EH (cell line): Measurements from ENCODE around the gene SEC11A.
"Not testable (repeated sequence)": the region's sequence is repeated elsewhere in the genome, so short reads cannot be mapped to it uniquely, and the experiment has no call there.

Experiments
- DNase-seq: peaks from one replicate; pipeline ENCODE4 v3.0.0-alpha.2; 2015; ENCODE audit warnings: low read depth

The SEC11A gene

DNA sequence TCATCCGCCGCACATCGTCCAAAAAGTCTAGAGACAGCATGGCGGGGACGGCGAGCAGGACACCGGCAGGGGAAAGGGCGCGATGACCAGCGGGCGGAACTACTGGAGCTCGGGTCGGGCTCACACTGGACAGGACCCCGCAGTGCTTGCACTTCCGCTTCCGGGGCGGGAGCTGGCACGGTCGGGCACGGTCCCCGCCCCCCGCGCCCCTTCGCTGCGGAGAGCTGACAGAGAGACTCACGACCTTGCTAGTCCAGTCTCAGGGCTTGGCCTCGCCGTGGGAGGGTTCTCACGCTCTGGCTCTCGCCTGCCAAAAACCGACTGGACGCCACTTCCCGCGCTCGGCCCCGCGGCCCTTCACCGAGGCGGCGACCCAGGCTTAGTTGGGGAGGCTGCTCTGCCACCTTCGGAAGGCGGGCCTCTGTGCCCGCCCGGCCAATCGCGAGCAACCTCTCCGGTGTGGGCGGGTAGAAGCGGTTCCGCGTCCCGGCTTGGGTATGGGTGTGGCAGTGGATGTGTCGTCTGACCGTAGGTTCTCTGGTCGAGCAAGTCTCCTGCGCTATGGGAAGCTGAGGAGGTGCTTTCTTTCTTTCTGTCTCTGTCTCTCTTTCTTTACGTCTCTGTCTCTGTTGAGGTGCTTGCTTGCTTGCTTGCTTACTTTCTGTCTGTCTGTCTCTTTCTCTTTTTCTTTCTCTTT lies at the start of gene SEC11A:
Gene SEC11A, minus strand, starts transcription at position 104 of the 697 bp plus-strand sequence. Its CDS starts 64 bp downstream, at position 40.
- peak; percentile 96 for DNase-seq

GRCh38 chr15:84765675-84766074 lies 49.7 kb upstream of the SEC11A start:
- no peak for DNase-seq

DNA sequence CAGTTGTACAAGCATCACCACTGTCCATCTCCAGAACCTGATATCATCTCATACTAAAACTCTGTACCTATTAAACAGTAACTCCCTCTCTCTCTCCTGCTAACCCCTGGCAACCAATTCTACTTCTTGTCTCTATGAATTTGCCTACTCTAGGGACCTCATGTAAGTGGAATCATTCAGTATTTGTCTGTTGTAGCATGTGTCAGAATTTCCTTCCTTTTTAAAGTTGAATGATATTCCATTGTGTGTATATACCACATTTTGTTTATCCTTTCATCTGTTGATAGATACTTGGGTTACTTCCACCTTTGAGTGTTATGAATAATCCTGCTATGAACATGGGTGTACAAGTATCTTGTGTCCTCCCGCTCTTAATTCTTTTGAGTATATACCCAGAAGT lies 49.0 kb upstream of the SEC11A start:
- DNase-seq = no peak

GRCh38 chr15:84764585-84764984 lies 48.6 kb upstream of the SEC11A start:
- DNase-seq = no peak

DNA sequence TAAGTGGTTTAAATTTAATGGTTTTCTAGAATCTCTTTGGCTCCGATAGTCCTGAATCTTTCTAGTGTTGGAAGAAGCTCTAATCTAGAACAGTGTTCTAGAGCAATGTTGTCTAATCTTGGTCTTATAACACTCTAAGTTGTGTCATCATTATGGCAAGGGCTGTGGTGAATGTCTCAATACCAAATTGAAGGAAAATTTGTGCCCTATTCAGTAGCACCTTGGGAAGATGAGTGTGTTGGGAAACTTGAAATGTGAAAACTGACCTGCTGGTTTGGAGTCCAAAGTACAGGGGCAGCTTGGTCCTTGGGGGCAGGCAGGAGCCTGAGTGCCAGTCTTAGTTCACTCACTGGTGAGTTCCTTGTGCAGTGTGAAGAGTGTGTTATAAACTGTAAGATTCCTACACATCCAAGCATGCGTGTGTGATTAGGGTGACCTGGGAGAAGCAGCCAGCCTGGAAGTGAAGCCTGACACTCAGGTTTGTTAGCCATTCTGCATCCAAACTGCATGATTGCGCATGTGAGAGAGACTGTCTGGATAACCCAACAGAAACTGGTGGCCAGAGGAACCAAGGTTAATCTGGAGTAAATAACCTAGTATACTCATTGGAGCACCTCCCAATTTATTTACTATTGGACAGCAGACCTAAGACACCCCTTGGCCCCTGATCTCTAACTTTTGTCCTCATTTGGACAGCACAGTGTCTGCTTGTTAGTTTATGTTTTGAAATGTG lies 47.1 kb upstream of the SEC11A start:
- DNase-seq = no peak

GRCh38 chr15:84761607-84762131 lies 45.7 kb upstream of the SEC11A start:
- DNase-seq = peak; percentile 32

- DNase-seq = no peak
Observed at GRCh38 chr15:84760219-84760618, 44.3 kb upstream of the SEC11A start.

- no peak for DNase-seq
Observed at GRCh38 chr15:84759018-84759417, 43.1 kb upstream of the SEC11A start.

DNA sequence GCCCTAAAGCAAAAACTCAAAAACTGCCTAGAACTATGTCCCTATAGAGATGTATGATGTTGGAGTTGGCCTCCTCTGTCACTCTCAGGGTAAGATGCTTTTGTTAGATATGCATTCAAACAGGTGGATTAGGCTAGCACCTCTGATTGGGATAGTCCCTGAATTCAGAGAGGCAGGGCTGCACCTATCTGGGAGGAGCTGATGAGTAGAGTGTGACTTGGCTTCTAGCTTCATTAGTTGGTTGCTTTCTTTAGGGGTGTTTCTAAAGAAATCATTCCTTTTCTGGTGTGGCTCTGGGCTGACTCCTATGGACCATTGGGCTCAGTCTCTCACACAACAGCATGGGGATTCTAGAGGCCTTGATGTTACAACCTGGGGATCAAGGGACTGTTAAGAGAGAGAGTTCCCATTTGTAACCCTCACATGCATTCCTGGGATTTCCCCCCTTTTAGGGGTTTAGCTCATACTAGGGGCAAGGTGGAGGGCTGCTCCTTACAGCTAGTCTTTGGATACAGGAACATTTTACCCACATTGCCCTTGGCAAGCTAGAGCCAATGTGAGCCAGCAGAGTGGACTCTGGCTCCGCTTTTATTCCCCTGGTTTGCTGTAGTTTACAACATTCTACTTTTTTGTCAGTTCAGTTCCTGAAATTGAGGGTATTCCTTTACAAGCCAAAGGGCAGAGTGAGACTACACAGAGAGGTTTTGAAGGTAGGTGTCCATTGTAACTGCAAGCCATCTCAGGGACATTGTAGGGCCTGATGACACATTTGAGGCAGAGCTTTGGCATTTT lies 40.0 kb upstream of the SEC11A start:
- DNase-seq = no peak

DNA sequence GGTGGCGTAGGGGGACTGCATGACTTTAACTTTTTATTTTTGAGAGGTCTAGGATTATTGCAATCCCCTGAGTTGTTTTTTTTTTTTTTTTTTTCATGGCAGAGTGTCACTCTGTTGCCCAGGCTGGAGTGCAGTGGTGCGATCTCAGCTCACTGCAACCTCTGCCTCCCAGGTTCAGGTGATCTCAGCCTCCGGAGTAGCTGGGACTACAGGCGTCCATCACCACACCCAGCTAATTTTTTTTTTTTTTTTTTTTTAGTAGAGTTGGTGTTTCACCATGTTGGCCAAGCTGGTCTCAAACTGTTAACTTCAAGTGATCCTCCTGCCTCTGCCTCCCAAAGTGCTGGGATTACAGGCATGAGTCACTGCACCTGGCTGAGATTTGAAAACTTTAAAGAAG lies 39.0 kb upstream of the SEC11A start:
- not testable (repeated sequence) for DNase-seq

- peak; percentile 68 for DNase-seq
Observed at GRCh38 chr15:84752700-84753099, 36.8 kb upstream of the SEC11A start.

DNA sequence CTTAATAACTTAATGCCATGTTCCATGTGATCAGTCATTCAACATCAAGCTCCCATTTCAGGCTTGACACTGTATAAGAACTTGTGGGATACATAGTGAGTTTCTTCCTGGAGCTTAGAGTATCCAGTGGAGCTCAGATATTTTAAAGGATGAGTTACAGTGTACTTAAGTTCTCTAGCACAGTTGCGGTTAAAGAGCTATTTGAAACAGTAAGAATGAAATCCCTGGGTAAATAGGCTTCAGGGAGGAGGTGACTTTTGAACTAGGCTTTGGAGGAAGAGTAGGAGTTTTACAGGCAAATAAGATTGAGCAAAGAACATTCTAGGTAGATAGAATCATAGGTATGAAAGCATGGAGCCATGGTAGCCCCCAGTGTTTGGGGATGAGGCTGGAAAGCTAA lies 36.3 kb upstream of the SEC11A start:
- DNase-seq = no peak

DNA sequence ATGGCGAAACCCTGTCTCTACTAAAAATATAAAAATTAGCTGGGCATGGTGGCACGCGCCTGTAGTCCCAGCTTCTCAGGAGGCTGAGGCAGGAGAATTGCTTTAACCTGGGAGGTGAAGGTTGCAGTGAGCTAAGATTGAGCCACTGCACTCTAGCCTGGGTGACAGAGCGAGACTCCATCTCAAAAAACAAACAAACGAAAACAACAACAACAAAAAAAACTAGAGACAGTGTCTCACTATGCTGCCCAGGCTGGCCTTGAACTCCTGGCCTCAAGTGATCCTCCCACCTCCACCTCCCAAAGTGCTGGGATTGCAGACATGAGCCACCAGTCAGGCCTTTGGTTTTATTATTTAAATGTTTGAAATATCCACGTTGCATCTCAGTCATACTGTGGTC lies 35.8 kb upstream of the SEC11A start:
- DNase-seq = not testable (repeated sequence)

- no peak for DNase-seq
Observed at GRCh38 chr15:84750583-84751092, 34.7 kb upstream of the SEC11A start.

DNA sequence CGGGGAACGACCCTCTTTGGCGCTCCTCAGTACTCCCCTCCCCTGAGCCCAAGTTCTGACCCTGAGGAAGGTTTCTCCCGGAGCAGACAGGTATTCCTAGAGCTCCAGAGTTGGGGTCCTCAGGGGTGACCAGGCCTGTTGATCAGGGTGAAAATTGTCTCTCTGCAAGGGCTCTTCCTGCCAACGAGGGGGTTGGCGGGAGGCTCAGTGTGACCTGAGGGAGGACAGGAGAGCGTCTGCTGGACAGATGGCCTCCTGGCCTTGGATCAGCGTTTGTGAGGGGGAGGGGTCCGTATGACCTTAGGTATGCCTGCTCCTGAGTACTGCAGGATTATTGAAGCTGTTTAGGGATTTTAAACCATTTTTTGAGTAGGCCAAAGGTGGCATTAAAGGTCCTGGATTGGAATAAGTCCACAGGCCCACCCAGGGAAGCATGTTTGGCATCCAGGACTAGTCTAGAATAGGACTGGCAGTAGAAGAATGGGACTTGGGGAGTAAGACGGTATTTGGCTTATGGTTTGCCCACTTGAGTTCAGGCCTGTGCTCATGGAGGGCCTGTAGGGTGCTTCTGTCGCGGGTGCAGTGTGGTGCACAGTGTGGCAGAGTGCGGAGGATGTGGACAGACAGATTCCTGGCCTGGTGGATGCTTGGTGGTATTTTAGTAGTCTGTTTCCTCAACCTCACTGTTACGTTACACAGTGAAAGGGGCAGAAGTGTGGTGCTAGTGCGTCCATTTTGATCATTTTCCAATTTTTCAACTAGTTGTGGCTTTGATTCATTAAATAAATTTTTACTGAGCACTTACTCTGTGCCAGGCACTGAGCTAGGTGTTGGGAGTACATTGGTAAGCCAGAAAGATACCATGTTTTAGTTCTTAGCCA lies 33.4 kb upstream of the SEC11A start:
- peak; percentile 37 for DNase-seq

DNA sequence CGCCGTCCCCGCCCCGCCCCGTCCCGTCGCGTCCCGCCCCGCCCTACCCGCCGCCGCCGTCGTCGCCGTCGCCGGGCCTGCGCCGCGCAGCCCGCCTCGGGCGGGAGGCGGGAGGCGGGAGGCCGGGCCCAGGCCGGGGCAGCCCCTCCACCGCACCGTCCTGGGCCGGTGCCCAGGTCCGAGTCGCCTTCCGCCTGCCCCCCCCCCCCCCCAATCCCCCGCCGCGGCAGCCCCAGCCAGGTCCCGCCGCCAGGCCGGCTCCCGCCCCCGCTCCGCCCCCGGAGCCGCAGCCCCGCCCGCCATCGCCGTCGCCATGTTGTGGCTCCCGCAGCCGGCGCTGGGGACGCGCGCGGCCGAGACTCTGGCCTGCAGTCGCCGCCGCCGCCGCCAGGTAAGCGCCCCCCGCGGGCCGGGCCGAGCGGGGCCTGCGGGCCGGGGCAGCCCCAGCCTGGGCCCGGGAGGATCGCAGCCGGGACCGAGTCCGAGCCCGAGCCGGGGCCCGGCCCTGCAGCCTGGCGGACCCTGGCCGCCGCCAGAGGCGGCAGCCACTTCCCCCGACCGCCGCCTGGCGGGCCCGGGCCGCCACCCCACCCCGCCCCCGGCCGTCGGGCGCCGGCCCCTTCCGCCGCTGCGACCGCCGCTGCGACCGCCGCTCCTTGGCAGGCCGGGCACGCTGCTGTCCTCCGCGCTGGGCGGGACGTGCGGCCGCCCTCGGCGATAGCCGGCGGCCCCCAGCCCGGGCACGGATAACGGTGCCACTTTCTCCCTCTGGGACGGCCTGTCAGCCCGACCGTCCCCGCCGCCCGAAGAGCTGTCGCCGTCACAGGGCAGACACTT lies 32.6 kb upstream of the SEC11A start, which contains the start of gene ZNF592:
Gene ZNF592, plus strand, starts transcription at position 319 of the 837 bp plus-strand sequence. CDS start 34,084 bp downstream, outside the sequence.
- DNase-seq = peak; percentile 84

DNA sequence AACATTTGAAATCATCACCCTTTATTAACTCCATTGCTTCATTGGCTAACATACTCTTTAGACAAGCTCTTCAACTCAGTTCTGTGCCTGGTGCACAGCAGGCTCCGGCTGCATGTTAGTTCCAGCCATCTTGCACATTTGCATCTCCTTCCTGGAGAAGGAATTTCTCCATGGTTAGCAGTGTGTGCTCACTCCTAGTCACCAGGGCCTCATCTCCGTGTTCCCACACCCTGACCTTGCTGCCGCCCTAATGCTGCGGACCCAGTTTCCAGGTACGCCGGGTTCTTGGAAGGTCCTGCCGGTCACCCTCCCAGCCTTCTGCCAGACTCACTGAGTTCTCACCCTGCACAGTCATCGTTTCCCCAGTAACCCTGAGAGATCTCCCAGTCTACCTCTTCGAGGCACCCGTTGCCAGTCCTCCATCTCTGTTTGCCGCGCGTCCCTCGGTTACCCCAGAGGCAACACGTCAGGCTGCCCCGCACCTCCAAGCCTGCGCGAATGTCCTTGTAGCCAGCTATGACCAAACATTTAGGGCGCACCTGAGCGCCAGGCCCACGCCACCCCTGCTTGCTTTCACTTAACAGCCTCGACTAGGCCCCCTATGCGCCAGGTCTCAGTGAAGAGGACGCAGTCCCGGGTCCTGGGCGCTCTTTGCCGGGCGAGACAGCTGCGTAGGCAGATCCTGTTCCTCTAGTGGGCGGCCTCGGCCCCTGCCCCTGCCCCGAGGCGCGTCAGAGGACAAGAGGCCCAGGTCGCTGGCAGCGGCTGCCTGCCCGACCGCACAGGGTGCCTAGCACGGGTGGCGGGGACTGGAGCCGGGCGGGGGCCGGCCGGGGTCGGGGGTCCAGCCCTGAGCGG lies 31.7 kb upstream of the SEC11A start:
- peak; percentile 72 for DNase-seq

DNA sequence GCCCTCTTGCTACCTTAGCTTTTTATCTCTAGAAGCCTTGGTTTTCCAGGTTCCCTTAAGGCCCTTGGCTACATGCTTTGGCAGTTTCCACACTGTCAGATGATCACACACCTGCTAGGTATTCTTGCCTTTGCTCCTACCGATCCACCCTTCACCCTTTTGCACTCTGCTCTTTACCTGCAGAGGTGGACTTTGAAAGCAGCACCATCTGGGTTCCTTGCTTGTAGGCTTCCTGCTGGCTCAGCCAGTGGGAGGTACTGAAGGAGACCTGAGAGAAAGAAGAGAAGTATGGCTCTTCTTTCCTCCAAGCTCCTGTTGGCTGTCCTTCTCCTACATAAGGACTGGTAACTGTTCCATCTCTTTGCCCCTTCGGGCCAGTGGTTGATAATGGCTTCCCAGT lies 25.2 kb upstream of the SEC11A start:
- no peak for DNase-seq

DNA sequence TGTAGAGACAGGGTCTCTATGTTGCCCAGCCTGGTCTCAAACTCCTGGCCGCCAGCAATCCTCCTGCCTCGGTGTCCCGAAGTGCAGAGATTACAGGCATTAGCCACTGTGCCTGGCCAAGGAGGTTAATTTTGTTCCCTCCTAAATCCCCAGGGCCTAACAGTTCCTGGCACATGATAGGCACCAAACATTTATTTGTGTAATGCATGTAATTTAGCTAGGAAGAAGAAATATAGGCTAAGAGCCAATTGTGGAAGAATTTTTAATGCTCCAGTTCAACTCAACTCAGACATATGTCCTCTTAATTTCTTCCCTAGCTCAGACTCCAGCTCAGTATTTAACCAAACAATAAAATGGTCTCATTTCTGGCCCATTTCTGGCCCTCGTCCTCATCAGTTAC lies 24.8 kb upstream of the SEC11A start:
- DNase-seq = no peak
